Measurements from ENCODE around the gene CPT1B.

DNA sequence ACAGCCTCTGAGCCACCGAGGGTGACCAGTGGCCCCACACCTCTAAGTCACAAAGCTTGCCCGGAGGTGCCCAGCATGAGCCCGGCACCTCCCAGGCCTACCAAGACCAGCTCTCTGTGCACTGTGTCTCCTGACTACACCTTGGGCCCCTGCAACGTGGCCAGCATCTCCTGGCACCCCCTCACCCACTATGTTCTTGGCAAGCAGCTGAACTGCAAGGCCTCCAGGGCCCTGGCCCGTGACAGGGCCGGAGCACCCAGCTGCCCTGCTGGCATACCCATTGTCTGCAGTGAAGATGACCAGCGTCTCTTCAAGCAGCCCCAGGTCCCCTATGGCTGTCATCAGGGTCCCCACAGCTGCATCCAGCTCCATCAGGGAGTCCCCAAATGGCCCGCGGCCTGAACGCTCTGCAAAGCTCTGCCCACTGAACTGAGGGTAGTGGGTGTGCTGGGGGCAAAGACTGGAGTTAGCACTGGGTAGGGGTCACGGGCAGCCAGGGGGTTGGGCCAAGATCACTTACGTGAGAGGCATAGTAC is 48.2 kb upstream of the CPT1B start:
- TF ChIP-seq, protein P1, sequence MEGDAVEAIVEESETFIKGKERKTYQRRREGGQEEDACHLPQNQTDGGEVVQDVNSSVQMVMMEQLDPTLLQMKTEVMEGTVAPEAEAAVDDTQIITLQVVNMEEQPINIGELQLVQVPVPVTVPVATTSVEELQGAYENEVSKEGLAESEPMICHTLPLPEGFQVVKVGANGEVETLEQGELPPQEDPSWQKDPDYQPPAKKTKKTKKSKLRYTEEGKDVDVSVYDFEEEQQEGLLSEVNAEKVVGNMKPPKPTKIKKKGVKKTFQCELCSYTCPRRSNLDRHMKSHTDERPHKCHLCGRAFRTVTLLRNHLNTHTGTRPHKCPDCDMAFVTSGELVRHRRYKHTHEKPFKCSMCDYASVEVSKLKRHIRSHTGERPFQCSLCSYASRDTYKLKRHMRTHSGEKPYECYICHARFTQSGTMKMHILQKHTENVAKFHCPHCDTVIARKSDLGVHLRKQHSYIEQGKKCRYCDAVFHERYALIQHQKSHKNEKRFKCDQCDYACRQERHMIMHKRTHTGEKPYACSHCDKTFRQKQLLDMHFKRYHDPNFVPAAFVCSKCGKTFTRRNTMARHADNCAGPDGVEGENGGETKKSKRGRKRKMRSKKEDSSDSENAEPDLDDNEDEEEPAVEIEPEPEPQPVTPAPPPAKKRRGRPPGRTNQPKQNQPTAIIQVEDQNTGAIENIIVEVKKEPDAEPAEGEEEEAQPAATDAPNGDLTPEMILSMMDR (IDR thresholded peaks at IDR 0.05) = no peak
- no peak for TF ChIP-seq POLR2A (IDR thresholded peaks at IDR 0.05)

All from esophagus squamous epithelium (tissue), 4 donors.